Activated CD8-positive, alpha-beta memory T cell treated with anti-CD3 and anti-CD28 coated beads for 48 hours (primary cell): Measurements from ENCODE around the gene KIAA0319L.
A peak's percentile ranks its signal among the peaks of the same experiment; 100 is the strongest.
"Not testable (repeated sequence)": the region's sequence is repeated elsewhere in the genome, so short reads cannot be mapped to it uniquely, and the experiment has no call there.

Experiments
- DNase-seq, 3 experiments: peaks; one replicate each; pipeline ENCODE4 v3.0.0-alpha.2; 2020; ENCODE audit warnings: low read depth in 2 of 3, low spot score in 2 of 3

KIAA0319L gene

DNA sequence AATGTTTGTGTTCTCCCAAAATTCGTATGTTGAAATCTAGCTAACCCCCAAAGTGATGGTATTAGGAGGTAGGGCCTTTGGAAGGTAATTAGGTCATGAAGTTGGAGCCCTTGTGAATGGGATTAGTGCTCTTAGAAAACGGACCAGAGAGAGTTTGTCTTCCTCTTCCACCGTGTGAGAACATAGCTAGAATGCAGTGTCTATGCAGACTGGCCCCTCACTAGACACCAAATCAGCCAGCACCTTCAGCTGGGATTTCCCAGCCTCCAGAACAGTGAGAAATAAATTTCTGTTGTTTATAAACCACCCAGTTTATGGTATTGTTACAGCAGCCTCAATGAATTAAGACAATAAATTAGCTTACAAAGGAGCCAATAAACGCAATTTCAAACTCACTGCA, 58.0 kb downstream of the KIAA0319L start:
- DNase-seq = no peak

DNA sequence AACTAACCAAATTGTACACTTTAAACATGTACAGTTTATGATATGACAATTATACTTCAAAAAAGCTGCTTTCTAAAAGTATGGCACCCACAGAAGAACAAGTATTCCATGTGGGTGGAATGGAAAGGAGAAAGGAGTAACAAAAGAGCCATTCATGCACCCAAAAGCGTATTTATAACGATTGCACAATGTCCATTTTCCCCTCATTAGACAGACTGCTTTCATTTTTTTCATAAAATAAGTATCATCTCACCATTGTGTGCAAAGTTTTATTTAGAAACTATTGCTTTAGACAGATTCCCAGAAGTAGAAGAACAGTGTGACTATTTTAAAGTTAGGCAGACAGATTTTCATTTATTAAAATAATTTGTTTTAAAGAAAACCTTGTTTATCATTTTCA, 59.6 kb downstream of the KIAA0319L start:
- no peak for DNase-seq

DNA sequence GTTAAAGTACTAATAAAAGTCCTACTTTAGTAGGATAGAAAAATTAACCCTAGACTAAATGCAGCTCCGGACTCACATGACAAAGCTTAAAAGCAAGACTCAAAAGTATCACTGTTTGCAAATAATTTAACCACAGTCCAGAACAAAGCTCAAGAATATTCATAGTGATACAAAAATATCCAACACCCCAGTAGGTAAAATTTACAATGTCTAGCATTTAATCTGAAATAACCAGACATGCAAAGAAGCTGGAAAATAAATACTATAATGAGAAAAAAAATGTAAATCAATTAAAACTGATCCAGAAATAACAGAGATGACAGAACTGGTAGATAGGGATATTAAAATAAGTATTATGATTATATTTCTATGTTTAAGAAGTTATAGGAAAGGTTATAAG, 67.0 kb downstream of the KIAA0319L start:
- DNase-seq = no peak

DNA sequence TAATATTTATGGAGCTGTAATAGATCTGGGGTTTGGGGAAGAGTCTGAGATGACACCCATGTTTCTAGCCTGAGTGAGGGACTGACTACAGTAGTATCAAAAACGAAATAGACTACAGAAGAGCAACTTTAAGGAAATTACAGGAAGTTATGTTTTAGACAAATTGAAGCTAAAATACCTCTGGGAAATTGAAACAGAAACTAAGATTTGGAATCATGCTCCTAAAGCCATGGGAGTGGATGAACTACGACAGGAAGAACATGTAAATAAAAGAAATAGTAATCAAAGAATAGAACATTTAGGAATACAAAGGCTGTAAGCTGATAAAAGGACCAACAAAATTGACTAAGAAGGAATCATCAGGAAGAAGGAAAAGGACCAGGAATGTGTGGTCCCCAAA, 68.9 kb downstream of the KIAA0319L start:
- DNase-seq = no peak

DNA sequence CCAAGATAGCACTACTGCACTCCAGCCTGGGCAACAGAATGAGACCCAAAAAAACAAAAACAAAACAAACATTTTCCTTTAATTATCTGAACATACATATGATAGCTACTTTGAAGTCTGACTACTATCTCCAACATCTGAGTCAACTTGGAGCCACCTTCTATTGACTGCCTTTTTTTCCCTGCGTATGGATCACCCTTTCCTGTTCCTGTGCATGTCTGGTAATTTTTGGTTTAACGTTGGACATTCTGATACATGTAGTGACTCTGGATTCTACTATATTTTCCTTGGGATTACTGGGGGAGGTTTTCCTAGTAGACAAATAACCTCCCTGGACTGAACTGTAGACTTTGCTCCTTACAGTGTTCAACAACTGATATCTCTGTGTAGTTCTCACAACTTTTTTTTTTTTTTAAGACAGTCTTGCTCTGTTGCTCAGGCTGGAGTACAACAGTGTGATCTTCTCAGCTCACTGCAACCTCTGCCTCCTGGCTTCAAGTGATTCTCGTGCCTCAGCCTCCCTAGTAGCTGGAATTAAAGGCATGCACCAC, 70.3 kb downstream of the KIAA0319L start:
- no peak for DNase-seq

- no peak for DNase-seq
These were observed 76.0 kb downstream of the KIAA0319L start for GRCh38 chr1:35481229-35481628.

- DNase-seq = no peak
These were observed 79.3 kb downstream of the KIAA0319L start for GRCh38 chr1:35477870-35478269.

GRCh38 chr1:35475856-35476674, 81.1 kb downstream of the KIAA0319L start:
- DNase-seq = no peak

GRCh38 chr1:35475356-35475755, 81.8 kb downstream of the KIAA0319L start:
- no peak for DNase-seq

GRCh38 chr1:35473216-35473615, 84.0 kb downstream of the KIAA0319L start:
- DNase-seq = not testable (repeated sequence)

DNA sequence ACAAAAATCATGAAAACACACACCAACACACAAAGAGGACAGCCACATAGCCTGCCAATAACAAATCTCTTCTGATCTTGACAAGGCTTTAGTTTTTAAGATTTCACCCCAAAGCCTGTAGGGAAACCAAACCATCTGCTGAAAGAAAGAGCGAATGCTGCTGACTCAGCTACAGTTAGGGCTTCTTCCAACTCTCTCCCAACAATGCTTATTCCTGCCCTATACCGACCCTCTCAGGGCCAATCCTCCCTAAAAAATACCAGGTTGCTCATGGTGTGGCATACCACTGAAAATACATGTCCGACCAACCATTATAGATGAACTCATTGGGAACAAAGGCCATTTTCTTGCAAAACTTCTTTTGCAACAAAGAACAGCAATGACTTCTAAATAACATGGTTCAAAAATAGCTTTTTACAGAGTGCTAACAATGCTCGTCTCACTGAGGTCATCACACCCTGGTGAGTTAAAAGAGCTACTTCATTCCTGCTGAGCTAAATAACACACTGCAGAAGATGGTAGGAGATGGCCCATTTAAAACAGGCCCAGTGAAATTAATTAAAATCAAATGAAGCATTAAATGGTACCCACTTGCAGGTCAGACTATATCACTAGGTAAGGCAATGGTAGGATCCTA, 86.1 kb downstream of the KIAA0319L start:
- DNase-seq = no peak

- DNase-seq = no peak
These were observed 91.1 kb downstream of the KIAA0319L start for GRCh38 chr1:35466120-35466519.

DNA sequence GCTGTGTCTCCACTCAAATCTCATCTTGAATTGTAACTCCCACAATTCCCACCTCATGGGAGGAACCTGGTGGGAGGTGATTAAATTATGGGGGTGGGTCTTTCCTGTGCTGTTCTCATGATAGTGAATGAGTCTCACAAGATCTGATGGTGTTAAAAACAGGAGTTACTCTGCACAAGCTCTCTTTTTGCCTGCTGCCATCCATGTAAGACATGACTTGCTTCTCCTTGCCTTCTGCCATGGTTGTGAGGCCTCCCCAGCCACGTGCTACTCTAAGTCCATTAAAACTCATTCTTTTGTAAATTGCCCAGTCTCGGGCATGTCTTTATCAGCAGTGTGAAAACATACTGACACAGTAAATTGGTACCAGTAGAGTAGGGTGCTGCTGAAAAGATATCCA, 93.5 kb downstream of the KIAA0319L start:
- not testable (repeated sequence) for DNase-seq

DNA sequence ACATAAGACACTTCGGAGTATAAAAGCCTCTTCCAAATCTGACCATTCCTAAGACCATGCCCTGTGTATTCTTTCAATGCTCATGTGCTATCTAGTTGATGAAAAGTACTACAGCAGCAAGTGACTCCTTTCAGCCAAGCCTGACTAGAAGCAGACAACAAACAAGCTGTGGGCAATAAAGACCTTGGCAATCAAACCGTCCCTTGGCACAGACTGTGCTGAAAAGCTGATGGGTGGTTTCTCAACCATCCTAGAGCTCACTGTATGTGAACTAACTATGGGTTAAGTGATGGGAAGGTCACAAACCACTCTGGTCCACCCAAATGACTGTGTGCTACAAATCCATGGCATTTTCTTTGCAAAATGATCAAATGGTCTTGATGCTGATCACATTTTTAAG, 94.0 kb downstream of the KIAA0319L start:
- DNase-seq = no peak

GRCh38 chr1:35461966-35462651, 95.1 kb downstream of the KIAA0319L start:
- no peak for DNase-seq

- no peak for DNase-seq
These were observed 96.4 kb downstream of the KIAA0319L start for GRCh38 chr1:35460796-35461195.

DNA sequence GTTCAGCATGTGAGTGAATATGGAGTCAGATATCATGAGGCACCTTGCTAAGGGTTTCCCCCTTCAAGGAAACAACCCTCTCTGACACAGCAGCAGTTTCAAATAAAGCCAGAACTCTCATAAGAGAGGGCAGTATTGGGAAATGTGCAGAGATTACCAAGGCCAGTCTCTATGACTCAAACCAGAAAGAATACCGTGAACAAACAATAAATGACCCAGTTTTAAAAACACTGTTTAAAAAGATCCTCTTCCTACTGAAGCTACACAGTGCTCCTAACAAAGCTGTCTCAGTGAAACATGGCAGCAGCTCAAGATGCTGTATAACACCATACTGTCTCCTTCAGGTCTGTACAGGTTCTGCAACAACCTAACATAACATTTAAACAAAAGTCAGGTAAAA, 102.6 kb downstream of the KIAA0319L start:
- no peak for DNase-seq

GRCh38 chr1:35454176-35454575, 103.0 kb downstream of the KIAA0319L start:
- no peak for DNase-seq

DNA sequence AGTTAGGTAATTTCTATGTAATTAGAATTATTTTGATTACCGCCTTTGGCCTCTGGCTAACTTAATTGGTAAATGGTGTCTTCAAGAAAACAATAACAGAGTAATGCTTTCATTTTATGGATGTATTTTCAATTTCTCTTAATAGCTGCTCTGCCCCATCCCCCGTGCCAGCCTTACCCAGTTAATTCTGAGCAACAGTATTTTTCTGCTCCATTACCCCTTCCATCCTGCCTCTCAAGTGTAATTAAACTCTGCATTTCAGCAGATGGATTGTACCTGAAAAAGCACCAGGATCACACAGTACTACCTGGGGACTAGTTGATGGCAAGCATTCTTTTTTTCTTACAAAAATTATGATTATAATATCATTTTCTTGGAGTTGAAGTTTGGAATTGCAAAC, 104.2 kb downstream of the KIAA0319L start:
- DNase-seq = no peak

DNA sequence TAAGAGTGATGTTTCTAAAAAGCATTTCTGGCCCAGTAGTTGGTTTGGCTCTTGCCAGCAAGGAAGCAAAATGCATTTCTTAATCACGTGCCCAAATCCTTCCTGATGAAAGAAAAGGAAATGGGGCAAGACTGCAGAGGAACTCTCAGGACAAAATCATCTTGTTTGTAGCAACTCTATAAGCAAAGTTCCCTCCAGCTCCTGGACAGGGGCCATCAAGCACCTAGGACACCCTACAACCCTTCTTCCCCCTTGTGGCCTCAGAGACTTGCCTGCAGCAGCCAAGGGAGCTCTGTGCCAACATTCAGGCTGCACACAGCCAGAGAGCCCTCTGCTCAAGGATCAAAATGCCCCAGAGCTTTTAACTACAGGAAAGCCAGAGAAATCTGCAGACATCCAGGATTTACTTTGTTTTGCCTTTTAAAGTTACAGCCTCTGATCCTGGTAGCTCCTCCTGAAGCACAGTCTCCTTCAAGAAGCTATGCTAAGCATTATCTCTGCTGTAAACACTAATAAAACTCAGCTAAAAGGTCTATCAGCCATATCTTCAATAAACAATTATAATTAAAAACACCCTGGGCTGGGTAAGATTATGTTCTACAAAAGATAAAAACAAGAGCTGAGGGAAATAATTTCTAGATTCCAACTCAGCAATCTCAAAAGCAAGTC, 105.0 kb downstream of the KIAA0319L start:
- DNase-seq = no peak

DNA sequence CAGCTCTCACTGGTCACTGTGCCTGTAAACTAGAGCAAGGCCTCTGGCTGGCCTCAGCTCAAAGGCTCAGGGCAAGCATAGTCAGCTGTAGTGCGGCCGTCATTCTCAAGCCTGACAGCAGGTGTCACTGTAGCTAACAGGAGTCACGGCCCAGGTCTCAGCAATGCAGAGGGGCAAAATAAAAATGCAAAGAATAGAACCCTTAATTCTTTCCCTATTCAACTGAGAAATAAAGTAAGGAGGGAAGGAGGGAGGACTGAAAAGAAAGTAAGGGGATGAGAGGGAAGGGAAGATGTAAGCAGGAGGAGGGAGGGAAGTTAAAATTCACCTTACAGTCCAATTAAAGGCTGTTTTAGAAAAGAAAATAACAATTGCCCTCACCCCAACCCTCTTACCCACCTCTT, 106.1 kb downstream of the KIAA0319L start:
- DNase-seq = peak; percentile 40 to 53 (median 46)
